Smooth muscle cell (in vitro differentiated cells): ENCODE data around the gene STARD13. TPM values are rescaled to one million over a fixed set of nuclear protein-coding genes. Genes with fewer than 3 reads are reported as not detected.

Experiments
- DNase-seq: peaks from one replicate; lab custom pipeline; 2025; ENCODE audit not compliant: unreplicated experiment; lab: John Stamatoyannopoulos, UW
- H2AFZ ChIP-seq: fragments of 200-600 bp; sonication (generic); 2 replicates; pipeline ENCODE4 v1.6.0; 2016; ENCODE audit warnings: antibody characterized with exemption, low read depth, mild to moderate bottlenecking
- H3F3A ChIP-seq: fragments of 200-600 bp; sonication (generic); 2 replicates; pipeline ENCODE4 v1.6.0; 2017; ENCODE audit warnings: antibody characterized with exemption, low read depth
- H3K27ac ChIP-seq: fragments of 200-600 bp; sonication (generic); 2 replicates; pipeline ENCODE4 v1.5.1; 2016; ENCODE audit warnings: low read depth, mild to moderate bottlenecking
- H3K27me3 ChIP-seq: fragments of 200-600 bp; sonication (generic); 2 replicates; pipeline ENCODE4 v1.6.1; 2016; ENCODE audit warnings: low read depth, mild to moderate bottlenecking
- H3K36me3 ChIP-seq: fragments of 200-600 bp; sonication (generic); 2 replicates; pipeline ENCODE4 v1.5.1; 2016; ENCODE audit warnings: low read depth
- H3K4me1 ChIP-seq: fragments of 200-600 bp; sonication (generic); 2 replicates; pipeline ENCODE4 v1.5.1; 2016; ENCODE audit warnings: low read depth
- H3K4me2 ChIP-seq: fragments of 200-600 bp; sonication (generic); 2 replicates; pipeline ENCODE4 v1.6.0; 2016; ENCODE audit warnings: mild to moderate bottlenecking
- H3K4me3 ChIP-seq: fragments of 200-600 bp; sonication (generic); 2 replicates; pipeline ENCODE4 v1.5.1; 2016; ENCODE audit warnings: mild to moderate bottlenecking
- H3K79me2 ChIP-seq: fragments of 200-600 bp; sonication (generic); 2 replicates; pipeline ENCODE4 v1.6.0; 2016; ENCODE audit warnings: low read depth, mild to moderate bottlenecking
- H3K9ac ChIP-seq: fragments of 200-600 bp; sonication (generic); 2 replicates; pipeline ENCODE4 v1.6.0; 2016; ENCODE audit warnings: low read depth
- H3K9me3 ChIP-seq: fragments of 200-600 bp; sonication (generic); replicated peaks from 2 replicates; pipeline ENCODE4 v1.5.1; 2016; ENCODE audit warnings: low read depth
- H4K20me1 ChIP-seq: fragments of 200-600 bp; sonication (generic); 2 replicates; pipeline ENCODE4 v1.6.0; 2016; ENCODE audit warnings: low read depth
- CTCF ChIP-seq: fragments of 200-600 bp; sonication (generic); IDR thresholded peaks from 2 replicates; pipeline ENCODE4 v1.5.1; 2017; ENCODE audit warnings: borderline replicate concordance, mild to moderate bottlenecking, antibody characterized with exemption; ENCODE audit not compliant: insufficient read depth, poor library complexity, severe bottlenecking
- WGBS: methylation state at CpG from one replicate; pipeline ENCODE4 v1.1.7; 2016; ENCODE audit warnings: low lambda C conversion rate; 5-methylcytosine and 5-hydroxymethylcytosine counted together
- polyA plus RNA-seq: library from polyadenylated mRNA; unstranded; fragments of >200 nt; fragmentation: Nextera tagmentation; extraction: Ambion mirVana; gene quantifications from 2 replicates; pipeline ENCODE4 v1.2.1, GENCODE V29; 2016
- total RNA-seq: library from RNA; depleted of rRNA; stranded (reverse); fragments of >200 nt; gene quantifications from 2 replicates; pipeline ENCODE4 v1.2.3, GENCODE V29; 2014

STARD13 gene
- total and polyA plus RNA-seq, 2 experiments from 2014 or later, result 12.4 to 18.8 TPM

- Histone ChIP-seq H3K4me2 (no peak overlapping the region), H3K9me3 (no peaks in the 10 kb centered on the region), H2AFZ (no peak overlapping the region), H3K27ac (no peak overlapping the region), H3K27me3 (no peaks in the 10 kb centered on the region), H3K79me2 (no peaks in the 10 kb centered on the region), H3K4me3 (no peak overlapping the region), H3F3A (no peaks in the 10 kb centered on the region), H4K20me1 (peaks cover under 1% of the 10 kb centered on the region), H3K9ac (no peak overlapping the region), H3K36me3 (no peaks in the 10 kb centered on the region), H3K4me1 (no peaks in the 10 kb centered on the region)
- TF ChIP-seq CTCF, result no peak
- no peak for DNase-seq
- 82% methylated on average over 1 of the region's 1 CpG for WGBS
Observed at GRCh38 chr13:33328701-33329100, 43.1 kb upstream of the STARD13 start.

- H3K9me3 ChIP-seq, result no peaks in the 10 kb centered on the region
- H3K36me3 ChIP-seq, result no peaks in the 10 kb centered on the region
- H4K20me1 ChIP-seq, result no peaks in the 10 kb centered on the region
- no peak overlapping the region for H3K9ac ChIP-seq
- H3K27ac ChIP-seq, result no peak overlapping the region
- H3K4me3 ChIP-seq, result no peak overlapping the region
- no peak overlapping the region for H3K4me2 ChIP-seq
- TF ChIP-seq CTCF, result no peak
- no peaks in the 10 kb centered on the region for H3F3A ChIP-seq
- H2AFZ ChIP-seq, result no peak overlapping the region
- DNase-seq, result no peak
- no peaks in the 10 kb centered on the region for H3K4me1 ChIP-seq
- H3K27me3 ChIP-seq, result no peaks in the 10 kb centered on the region
- H3K79me2 ChIP-seq, result no peaks in the 10 kb centered on the region
- 98% methylated on average over 2 of the region's 2 CpGs for WGBS
Observed at GRCh38 chr13:33326723-33327122, 41.2 kb upstream of the STARD13 start.

- 91% methylated on average over 3 of the region's 3 CpGs for WGBS
- no peak for TF ChIP-seq CTCF
- H3K79me2 ChIP-seq, result no peaks in the 10 kb centered on the region
- no peaks in the 10 kb centered on the region for H3K36me3 ChIP-seq
- no peak overlapping the region for H3K4me3 ChIP-seq
- H3K4me1 ChIP-seq, result no peaks in the 10 kb centered on the region
- no peaks in the 10 kb centered on the region for H4K20me1 ChIP-seq
- no peaks in the 10 kb centered on the region for H3F3A ChIP-seq
- H3K9me3 ChIP-seq, result no peaks in the 10 kb centered on the region
- no peaks in the 10 kb centered on the region for H3K27me3 ChIP-seq
- no peak overlapping the region for H2AFZ ChIP-seq
- no peak overlapping the region for H3K27ac ChIP-seq
- no peak overlapping the region for H3K4me2 ChIP-seq
- no peak for DNase-seq
- H3K9ac ChIP-seq, result no peak overlapping the region
Observed at GRCh38 chr13:33326246-33326645, 40.7 kb upstream of the STARD13 start.

- no peak for DNase-seq
- H3K4me2 ChIP-seq, result no peak overlapping the region
- no peak overlapping the region for H3K27ac ChIP-seq
Observed at GRCh38 chr13:33323801-33324510, 38.4 kb upstream of the STARD13 start.

More at GRCh38 chr13:33323801-33324510, 38.4 kb upstream of the STARD13 start:
- H3K9ac ChIP-seq, result no peak overlapping the region
- H2AFZ ChIP-seq, result no peak overlapping the region
- H3K4me3 ChIP-seq, result no peak overlapping the region
- no peaks in the 10 kb centered on the region for H3K27me3 ChIP-seq
- H3K36me3 ChIP-seq, result no peaks in the 10 kb centered on the region
- H3K9me3 ChIP-seq, result no peaks in the 10 kb centered on the region
- WGBS, result 98% methylated on average over 7 of the region's 7 CpGs
- no peaks in the 10 kb centered on the region for H3K4me1 ChIP-seq
- H4K20me1 ChIP-seq, result no peaks in the 10 kb centered on the region
- no peaks in the 10 kb centered on the region for H3K79me2 ChIP-seq
- H3F3A ChIP-seq, result no peaks in the 10 kb centered on the region
- TF ChIP-seq CTCF, result no peak
